ENCODE measurements around the gene FN3KRP.
"Not testable (repeated sequence)": the region's sequence is repeated elsewhere in the genome, so short reads cannot be mapped to it uniquely, and the experiment has no call there.

The FN3KRP gene

DNA sequence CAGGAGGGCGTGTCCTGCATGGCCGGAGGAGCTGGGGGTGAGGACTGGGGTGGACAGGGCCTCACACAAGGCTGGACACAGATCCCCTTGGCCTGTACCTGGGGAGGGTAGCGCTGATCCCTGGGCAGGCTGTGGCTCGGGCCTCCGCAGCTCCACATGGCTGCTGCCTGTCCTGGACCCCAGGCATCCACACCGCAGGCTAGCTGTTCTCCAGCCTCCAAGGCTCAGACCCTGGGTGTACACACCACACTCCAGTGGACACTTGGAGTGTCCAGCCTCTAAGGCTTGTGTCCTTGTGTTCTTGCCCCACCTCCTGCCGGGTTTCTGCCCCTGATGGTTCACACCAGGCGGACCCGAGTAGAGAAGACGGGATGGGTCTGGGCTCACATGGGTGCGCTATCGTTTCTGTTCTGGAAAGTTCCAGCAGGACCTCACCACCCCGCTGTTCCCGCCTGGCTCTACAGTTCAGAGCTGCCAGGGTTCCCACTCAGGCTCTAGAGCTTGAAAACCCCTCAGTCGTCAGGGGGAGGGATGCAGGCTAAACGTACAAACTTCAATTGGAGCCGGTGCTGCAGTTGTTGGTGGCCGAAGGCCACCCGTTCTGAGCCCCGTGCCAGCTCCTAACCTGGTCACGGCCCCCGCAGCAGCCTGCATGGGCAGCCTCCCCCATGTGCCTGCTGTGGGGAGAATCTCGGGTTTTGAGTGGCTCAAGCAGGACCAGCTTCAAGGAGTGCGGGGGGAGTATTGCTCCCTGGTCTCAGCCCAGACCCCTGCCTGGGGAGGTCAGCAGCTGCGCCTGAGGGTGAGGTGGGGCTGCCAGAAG lies 6.6 kb upstream of the FN3KRP start:
- DNase-seq = no peak

- DNase-seq = no peak
Measured at GRCh38 chr17:82710499-82711232, 5.8 kb upstream of the FN3KRP start.

GRCh38 chr17:82713071-82713723 lies 3.3 kb upstream of the FN3KRP start:
- no peak for DNase-seq

DNA sequence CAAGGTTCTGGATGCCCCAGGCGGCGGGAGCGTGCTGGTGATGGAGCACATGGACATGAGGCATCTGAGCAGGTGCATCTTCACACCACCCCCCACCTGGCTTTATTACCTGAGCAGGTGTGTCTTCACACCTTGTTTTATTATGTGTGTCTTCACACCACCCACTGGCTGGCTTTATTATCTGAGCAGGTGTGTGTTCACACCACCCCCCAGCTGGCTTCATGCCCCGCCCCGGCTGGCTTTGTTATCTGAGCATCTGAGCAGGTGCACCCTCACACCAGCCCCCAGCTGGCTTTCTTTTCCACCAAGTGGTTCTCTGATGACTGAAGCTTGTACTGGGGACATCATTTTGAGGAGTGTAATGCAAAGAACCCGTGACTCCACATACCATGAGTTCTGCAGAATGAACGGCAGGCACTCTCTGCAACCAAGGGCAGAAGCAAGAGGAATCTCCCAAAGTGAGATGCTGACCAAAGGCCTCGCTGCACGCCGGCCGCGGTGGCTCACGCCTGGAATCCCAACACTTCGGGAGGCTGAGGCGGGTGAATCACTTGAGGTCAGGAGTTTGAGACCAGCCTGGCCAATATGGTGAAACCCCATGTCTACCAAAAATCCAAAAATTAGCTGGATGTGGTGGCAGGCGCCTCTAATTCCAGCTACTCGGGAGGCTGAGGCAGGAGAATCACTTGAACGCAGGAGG lies 2.6 kb downstream of the FN3KRP start:
- DNase-seq = peak; percentile 44

DNA sequence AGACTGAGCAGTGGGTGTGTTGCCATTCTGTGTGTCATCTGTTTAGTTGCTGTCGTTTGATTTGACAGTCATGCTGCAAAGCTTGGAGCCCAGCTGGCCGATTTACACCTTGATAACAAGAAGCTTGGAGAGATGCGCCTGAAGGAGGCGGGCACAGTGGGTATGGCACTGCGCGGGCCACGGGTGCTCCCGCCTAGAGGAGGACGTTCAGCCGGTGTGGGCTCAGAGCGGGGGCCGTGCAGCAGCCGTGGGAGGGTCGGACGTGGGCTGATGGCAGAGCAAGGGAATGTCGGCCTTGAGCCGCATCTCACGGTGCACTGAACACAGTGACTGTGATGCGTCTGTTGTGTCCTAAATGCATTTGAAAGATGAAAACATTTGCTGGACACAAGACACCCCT lies 3.7 kb downstream of the FN3KRP start:
- DNase-seq = no peak

GRCh38 chr17:82722341-82723013 lies 6.0 kb downstream of the FN3KRP start:
- DNase-seq = no peak

GRCh38 chr17:82723169-82723807 lies 6.8 kb downstream of the FN3KRP start:
- no peak for DNase-seq

GRCh38 chr17:82726427-82726826 lies 9.9 kb downstream of the FN3KRP start:
- no peak for DNase-seq

DNA sequence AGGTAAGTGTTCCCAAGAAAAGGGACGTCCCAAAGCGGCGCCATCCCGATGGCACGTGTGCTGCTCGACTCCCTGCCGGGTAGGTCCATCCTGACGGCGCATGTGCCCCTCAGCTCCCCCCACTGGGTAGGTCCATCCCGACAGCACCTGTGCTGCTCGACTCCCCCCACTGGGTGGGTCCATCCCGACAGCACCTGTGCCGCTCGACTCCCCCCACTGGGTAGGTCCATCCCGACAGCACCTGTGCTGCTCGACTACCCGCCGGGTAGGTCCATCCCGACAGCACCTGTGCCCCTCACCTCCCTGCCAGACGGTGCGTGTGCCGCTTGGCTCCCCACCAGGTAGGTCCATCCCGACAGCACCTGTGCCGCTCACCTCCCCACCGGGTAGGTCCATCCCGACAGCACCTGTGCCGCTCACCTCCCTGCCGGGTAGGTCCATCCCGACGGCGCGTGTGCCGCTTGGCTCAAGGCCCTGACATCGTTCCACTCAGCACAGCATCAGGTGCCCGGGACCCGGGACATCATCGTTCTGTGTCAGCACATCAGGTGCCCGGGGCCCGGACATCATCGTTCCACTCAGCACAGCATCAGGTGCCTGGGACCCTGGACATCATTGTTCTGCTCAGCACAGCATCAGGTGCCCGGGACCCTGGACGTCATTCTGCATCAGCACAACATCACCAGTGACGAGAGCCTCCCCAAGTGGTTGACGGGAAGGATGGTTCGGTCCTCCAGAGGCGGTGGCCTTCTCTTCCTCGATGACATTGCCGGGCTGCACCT lies 13.2 kb downstream of the FN3KRP start:
- no peak for DNase-seq

DNA sequence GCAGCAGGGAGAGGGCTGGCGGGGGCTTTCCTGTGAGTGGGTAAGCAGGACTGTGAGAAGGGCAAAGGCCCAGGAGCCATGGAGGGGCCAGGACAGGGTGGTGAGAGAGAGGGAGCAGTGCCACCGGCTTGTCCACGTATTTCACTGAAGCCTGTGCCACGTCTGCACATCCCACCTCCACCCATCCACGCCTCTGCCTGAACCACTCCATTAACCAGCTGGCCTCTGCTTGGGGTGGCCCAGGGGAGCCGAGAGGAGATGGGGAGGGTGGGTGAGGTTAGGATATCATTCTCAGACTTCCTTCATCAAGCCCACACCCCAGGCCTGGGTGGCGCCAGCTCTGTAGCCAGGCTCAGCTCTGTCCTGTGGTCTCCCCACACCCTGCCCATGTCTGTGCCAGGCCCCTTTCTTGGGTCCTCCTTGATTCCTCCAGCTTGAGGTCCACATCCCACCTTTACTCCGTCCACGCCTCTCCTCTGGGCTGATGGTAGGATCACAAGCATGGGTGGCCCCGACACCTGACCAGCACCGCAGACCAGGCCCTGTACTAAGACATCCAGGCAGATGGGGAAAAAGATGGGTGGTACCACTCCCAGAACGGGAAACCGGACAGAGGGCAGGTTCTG lies 15.7 kb downstream of the FN3KRP start:
- no peak for DNase-seq

- peak; percentile 81 for DNase-seq
Measured at GRCh38 chr17:82734987-82735866, 18.7 kb downstream of the FN3KRP start, which contains the start of gene FN3K. FN3K (plus strand) TSS chr17:82735615; CDS start chr17:82735637, 22 bp downstream.

DNA sequence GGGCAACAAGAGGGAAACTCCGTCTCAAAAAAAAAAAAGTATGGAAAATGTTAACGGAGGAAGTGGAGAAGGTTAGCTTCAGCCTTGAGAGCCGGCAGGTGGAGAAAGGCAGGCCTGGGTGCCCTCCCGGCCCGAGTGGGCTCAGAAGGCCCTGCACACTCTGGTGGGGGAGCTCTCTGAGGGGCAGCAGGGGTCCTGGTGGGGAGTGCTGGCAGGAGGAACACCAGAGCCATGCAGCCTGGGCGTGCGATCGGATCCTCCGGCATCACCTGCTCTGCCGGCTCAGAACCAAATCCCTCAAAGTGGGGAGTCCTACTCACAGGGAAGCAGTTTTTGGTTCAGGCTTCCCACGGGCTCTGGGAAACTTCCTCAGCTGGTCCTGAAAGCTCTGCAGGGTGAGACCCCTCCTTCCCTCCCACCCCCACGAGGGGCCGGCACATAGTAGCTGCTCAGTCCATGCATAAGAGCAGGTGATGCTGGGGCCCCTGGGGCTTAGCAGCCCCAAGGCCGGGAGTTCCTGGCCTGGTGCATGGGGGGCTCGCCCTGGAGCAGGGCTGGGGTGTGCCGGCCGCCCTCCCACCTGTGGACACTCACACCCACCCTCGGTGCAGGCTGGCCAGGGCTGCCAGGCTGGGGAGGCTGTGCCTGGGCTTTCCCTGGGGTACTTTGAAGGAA lies 20.1 kb downstream of the FN3KRP start:
- no peak for DNase-seq

GRCh38 chr17:82737967-82738877 lies 21.7 kb downstream of the FN3KRP start:
- DNase-seq = no peak

GRCh38 chr17:82740906-82741759 lies 24.6 kb downstream of the FN3KRP start:
- DNase-seq = no peak

GRCh38 chr17:82743344-82744219 lies 27.1 kb downstream of the FN3KRP start:
- no peak for DNase-seq

DNA sequence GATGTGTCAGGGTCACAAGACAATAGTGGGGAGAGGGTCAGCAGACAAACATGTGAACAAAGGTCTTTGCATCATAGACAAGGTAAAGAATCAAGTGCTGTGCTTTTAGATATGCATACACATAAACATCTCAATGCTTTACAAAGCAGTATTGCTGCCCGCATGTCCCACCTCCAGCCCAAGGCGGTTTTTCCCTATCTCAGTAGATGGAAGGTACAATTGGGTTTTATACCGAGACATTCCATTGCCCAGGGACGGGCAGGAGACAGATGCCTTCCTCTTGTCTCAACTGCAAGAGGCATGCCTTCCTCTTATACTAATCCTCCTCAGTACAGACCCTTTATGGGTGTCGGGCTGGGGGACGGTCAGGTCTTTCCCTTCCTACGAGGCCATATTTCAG lies 28.2 kb downstream of the FN3KRP start:
- not testable (repeated sequence) for DNase-seq
